ENCODE measurements around the gene ELAVL1.

DNA sequence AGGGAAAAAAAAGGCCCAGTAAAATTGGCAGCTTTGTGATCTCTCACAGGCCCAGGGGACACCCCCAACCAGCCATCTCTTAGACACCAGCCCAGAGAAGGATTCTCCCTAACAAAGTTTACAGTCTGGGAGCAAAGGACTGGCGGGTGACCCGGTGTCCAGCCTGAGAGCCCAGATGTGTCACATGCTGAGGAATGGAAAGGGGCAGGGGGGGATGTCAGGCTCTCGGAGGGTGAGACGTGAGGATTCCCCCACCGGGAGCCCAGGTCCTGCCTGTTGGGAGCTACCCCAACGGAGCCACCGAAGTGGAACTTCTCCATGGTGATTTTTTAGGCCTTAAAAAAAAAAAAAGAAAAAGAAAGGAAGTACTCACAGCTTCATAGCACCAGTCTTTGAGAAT lies 74.7 kb downstream of the ELAVL1 start:
- TF ChIP-seq, protein P1, sequence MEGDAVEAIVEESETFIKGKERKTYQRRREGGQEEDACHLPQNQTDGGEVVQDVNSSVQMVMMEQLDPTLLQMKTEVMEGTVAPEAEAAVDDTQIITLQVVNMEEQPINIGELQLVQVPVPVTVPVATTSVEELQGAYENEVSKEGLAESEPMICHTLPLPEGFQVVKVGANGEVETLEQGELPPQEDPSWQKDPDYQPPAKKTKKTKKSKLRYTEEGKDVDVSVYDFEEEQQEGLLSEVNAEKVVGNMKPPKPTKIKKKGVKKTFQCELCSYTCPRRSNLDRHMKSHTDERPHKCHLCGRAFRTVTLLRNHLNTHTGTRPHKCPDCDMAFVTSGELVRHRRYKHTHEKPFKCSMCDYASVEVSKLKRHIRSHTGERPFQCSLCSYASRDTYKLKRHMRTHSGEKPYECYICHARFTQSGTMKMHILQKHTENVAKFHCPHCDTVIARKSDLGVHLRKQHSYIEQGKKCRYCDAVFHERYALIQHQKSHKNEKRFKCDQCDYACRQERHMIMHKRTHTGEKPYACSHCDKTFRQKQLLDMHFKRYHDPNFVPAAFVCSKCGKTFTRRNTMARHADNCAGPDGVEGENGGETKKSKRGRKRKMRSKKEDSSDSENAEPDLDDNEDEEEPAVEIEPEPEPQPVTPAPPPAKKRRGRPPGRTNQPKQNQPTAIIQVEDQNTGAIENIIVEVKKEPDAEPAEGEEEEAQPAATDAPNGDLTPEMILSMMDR (IDR thresholded peaks at IDR 0.05): no peak
- TF ChIP-seq POLR2A (IDR thresholded peaks at IDR 0.05): no peak

Data from adrenal gland (tissue), 5 donors.